Hippocampal formation (tissue), 2 donors: ENCODE results near the gene UVRAG.
A peak's percentile ranks its signal among the peaks of the same experiment; 100 is the strongest.
"Not testable (repeated sequence)": the region's sequence is repeated elsewhere in the genome, so short reads cannot be mapped to it uniquely, and the experiment has no call there.

Experiments used
- DNase-seq, 2 donors: peaks; one replicate each; lab custom pipeline; 2025; lab: John Stamatoyannopoulos, UW

The UVRAG gene

GRCh38 chr11:75924966-75925784, 110.2 kb downstream of the UVRAG start:
- DNase-seq, result peak in 1 of 2 donors; percentile 24

- no peak for DNase-seq
These were observed 110.8 kb downstream of the UVRAG start for GRCh38 chr11:75925785-75926164.

GRCh38 chr11:75929706-75930105, 114.7 kb downstream of the UVRAG start:
- no peak for DNase-seq

DNA sequence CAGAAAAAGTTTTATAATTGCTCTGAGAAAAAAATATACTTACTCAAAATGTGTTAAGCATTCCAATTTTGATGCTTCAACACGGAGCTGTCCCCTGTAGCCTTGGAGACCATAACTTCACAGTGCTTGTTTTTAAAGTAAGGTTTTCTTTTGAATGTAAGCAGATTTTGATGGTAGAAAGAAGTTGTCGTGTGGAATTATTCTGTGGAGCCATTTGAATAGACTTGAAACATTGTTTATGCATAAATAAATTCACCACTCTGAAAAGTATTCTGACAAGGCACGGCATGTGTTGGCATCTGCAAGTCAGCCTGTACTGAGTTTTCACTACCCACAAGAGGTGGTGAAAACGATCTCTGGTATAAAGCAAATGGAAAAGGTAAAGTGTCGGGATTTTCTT, 115.5 kb downstream of the UVRAG start:
- DNase-seq, result no peak

GRCh38 chr11:75931124-75931523, 116.1 kb downstream of the UVRAG start:
- DNase-seq, result no peak

- not testable (repeated sequence) for DNase-seq
These were observed 118.7 kb downstream of the UVRAG start for GRCh38 chr11:75933736-75934135.

GRCh38 chr11:75934851-75935250, 119.8 kb downstream of the UVRAG start:
- no peak for DNase-seq

- no peak for DNase-seq
These were observed 123.5 kb downstream of the UVRAG start for GRCh38 chr11:75938543-75938942.

DNA sequence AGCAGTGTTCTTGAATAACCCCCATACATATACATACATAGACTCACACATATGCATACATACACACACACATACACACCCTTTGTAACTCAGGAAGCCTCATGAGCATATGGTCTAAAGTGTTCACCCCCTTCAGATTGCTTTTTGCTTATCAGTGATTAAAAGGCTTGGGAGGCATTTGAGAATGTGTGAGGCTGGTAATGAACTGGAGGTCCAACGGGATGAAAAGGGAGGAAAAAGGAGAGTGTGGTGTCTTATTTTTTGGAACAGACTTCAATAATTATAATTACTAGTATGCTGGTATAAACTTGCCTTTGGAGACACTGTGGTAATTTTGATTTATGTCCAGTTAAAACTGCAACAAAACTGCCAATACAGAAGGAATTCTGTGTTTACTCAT, 124.5 kb downstream of the UVRAG start:
- DNase-seq, result no peak

DNA sequence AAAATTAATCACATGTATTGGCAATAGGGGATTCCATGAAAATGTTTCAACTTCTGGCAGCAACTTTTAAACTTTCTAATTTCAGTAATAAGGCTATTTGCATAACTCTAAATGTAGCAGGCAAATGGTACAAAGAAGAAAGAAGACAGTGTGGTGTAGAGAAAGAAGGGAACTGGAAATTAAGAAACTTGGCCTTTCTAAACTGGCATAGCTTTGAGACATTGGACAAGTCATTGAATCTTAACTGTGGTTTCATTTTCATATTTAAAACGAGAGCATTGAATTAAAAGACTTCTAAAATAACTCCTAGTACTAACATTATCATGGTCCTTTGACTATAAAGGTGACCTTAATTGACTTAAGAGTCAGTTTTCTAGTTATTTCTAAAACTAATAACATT, 125.0 kb downstream of the UVRAG start:
- DNase-seq, result no peak

GRCh38 chr11:75940911-75941310, 125.9 kb downstream of the UVRAG start:
- no peak for DNase-seq

GRCh38 chr11:75944515-75944914, 129.5 kb downstream of the UVRAG start:
- DNase-seq, result no peak

- no peak for DNase-seq
These were observed 130.4 kb downstream of the UVRAG start for GRCh38 chr11:75945446-75945845.

- DNase-seq, result no peak
These were observed 130.9 kb downstream of the UVRAG start for GRCh38 chr11:75945947-75946346.

DNA sequence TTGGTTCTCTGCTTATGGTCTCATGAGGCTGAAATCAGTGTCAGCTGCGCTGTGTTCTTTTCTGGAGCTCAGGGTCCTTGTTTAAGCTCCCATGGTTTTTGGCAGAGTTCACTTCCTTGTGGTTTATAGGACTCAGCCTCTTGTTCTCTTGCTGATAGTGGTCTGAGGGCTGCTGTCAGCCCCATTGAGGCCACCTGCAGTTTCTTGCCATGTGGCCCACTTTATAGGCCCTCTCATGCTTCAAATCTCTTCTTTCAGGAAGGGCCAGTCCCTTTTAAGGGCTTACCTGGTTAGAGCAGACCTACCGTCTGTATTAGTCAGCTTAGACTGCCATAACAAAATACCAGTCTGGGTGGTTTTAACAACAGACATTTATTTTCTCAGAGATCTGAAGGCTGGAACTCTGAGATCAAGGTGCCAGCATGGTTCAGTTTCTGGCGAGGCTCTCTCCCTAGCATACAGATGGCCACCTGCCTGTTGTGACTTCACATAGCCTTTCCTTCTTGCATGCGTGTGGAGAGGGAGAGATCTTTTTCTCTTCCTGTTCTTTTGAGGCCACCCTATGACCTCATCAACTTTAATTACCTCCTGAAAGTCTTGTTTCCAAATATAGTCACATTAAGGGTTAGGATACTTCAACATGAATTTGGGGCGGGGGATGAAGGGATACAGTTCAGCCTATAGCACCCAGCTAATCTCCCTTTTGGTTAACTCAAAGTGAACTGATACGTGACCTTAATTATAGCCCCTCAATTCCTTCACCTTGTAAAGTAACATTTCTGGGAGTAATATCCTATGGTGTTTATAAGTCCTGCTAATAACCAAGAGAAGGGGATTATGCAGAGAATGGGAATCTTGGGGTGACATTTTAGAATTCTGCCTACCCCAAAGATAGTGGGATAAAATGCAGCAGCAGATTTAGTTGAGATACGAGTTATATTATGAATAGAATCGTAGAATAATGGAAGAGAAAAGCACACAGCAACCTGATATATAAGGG, 131.8 kb downstream of the UVRAG start:
- peak in 1 of 2 donors; percentile 24 for DNase-seq

DNA sequence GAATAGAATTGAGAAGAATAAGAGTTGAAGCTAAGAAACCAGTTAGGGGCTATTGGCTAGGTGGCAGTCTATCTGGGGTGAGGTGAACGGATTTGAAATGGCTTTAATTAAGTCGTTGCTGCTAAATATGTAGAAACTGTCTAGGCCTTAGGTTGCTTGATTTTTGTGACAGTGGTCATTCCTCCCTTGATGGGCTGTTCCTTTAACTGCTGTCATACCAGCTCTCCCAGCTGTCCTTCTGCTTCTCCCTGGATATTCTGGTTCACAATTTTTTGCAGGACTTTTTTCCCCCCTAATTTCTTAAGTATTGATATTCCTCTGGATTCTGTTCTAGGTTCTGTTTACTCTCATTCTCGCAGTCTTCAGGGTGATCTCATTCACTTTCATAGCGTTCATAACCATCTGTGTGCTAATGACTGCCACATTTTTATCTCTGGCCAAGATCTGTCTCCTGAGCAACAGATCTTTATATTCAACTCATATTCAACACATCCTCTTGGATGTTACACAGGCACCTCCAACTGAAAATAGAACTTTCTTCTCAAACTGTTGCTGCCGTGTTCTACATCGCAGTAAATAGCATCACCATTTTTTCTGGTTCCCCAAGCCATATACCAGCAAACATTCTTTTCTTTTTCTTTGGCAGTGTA, 134.1 kb downstream of the UVRAG start:
- DNase-seq, result peak in 1 of 2 donors; percentile 30

DNA sequence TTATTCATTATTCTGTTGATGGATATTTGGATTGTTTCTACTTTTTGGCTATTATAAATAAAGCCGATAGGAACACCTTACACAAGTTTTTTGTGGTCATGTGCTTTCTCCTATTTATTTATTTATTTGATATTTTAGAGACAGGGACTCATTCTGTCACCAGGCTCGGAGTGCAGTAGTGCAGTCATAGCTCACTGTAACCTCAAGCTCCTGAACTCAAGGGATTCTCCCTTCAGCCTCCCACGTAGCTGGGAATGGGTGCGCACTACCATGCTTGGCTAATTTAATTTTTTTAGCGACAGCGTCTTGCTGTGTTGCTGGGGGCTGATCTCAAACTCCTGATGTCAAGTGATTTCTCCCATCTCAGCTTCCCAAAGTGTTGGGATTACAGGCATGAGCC, 135.1 kb downstream of the UVRAG start:
- DNase-seq, result no peak

DNA sequence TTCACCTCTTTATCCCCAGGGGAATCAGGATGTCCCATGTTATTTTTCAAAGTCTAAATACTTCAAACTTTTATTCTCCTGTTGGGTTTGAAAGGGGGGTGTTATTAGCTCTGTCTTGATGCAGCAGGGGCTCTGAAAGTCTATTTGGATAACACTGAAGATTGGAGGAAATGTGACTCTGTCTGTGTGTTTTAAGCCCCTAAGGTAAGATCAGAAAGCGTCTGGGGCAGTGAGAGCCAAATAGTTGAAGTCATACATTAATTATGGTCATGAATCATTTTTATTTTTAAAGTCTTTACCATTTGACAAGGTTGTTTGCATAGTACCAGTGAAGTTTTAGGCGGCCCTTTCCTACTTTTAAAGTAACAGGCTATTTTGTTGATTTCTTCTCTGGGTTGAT, 139.0 kb downstream of the UVRAG start:
- DNase-seq, result no peak

DNA sequence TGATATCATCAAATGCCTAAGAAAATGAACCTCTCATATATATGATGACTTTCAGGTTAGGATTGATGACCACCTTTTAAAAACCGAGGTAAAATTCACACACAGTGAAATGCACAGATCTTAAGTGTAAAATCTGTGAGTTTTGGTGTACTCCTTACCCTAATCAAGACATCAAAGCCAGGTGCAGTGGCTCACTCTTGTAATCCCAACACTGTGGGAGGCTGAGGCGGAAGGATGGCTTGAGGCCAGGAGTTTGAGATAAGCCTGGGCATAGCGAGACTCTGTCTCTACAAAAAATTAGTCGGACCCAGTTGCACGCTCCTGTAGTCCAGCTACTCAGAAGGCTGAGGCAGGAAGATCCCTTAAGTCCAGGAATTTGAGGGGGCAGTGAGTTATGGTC, 140.4 kb downstream of the UVRAG start:
- no peak for DNase-seq

DNA sequence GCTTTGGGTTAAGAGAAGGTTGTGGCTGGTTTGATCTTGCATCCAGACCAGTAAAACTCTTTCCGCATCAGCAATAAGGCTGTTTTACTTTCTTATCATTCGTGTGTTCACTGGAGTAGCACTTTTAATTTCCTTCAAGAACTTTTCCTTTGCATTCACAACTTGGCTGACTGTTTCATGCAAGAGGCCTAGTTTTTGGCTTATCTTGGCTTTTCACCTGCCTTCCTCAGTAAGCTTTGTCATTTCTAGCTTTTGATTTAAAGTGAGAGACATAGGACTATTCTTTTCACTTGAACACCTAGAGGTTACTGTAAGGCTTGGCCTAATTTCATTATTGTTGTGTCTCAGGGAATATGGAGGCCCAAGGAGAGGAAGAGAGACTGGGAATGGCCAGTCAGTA, 144.5 kb downstream of the UVRAG start:
- no peak for DNase-seq

GRCh38 chr11:75964071-75964470, 149.1 kb downstream of the UVRAG start:
- DNase-seq, result no peak

GRCh38 chr11:75966537-75967287, 151.7 kb downstream of the UVRAG start:
- DNase-seq, result no peak
